KOPT-K1 (cell line): ENCODE measurements around the gene ANKH.

Experiments used
- H3K27ac ChIP-seq: fragments of 200-600 bp; sonication (generic); 2 replicates; pipeline ENCODE4 v1.5.1; 2016; ENCODE audit warnings: antibody characterized with exemption, mild to moderate bottlenecking, low read depth, low read length; ENCODE audit not compliant: poor library complexity, severe bottlenecking
- H3K36me3 ChIP-seq: fragments of 200-600 bp; sonication (generic); 2 replicates; pipeline ENCODE4 v1.5.1; 2017; ENCODE audit warnings: antibody characterized with exemption, mild to moderate bottlenecking, low read length, moderate library complexity; ENCODE audit not compliant: insufficient read depth
- H3K9me3 ChIP-seq: fragments of 200-600 bp; sonication (generic); 2 replicates; pipeline ENCODE4 v1.5.1; 2017; ENCODE audit warnings: antibody characterized with exemption, low read length, mild to moderate bottlenecking; ENCODE audit not compliant: insufficient read depth, poor library complexity, severe bottlenecking

ANKH gene

GRCh38 chr5:14766584-14766983, 105.0 kb downstream of the ANKH start:
- Histone ChIP-seq H3K36me3 (no peaks in the 10 kb centered on the region), H3K9me3 (no peaks in the 10 kb centered on the region), H3K27ac (no peak overlapping the region)

- Histone ChIP-seq H3K27ac (no peak overlapping the region), H3K36me3 (no peaks in the 10 kb centered on the region), H3K9me3 (no peaks in the 10 kb centered on the region)
Measured at GRCh38 chr5:14765587-14765986, 106.0 kb downstream of the ANKH start.

GRCh38 chr5:14762549-14763216, 108.9 kb downstream of the ANKH start:
- H3K36me3 ChIP-seq: no peaks in the 10 kb centered on the region; the same call in 1 of the 2 replicates

GRCh38 chr5:14760548-14761002, 111.0 kb downstream of the ANKH start:
- Histone ChIP-seq H3K9me3 (no peaks in the 10 kb centered on the region), H3K27ac (no peak overlapping the region), H3K36me3 (no peaks in the 10 kb centered on the region; the same call in 1 of the 2 replicates)

More at GRCh38 chr5:14762549-14763216, 108.9 kb downstream of the ANKH start:
- Histone ChIP-seq H3K9me3 (no peaks in the 10 kb centered on the region), H3K27ac (no peak overlapping the region)

- no peaks in the 10 kb centered on the region for H3K9me3 ChIP-seq
- no peak overlapping the region for H3K27ac ChIP-seq
- peaks cover 3% of the 10 kb centered on the region; the same call in 1 of the 2 replicates for H3K36me3 ChIP-seq
Measured at GRCh38 chr5:14759744-14760547, 111.6 kb downstream of the ANKH start.

- H3K27ac ChIP-seq: no peak overlapping the region
- H3K36me3 ChIP-seq: peaks cover 10% of the 10 kb centered on the region; the same call in 1 of the 2 replicates
- no peaks in the 10 kb centered on the region for H3K9me3 ChIP-seq
Measured at GRCh38 chr5:14757850-14758249, 113.7 kb downstream of the ANKH start.

- peaks cover 11% of the 10 kb centered on the region; the same call in 1 of the 2 replicates for H3K36me3 ChIP-seq
- H3K9me3 ChIP-seq: no peaks in the 10 kb centered on the region
- H3K27ac ChIP-seq: no peak overlapping the region
Measured at GRCh38 chr5:14756478-14756877, 115.1 kb downstream of the ANKH start.

GRCh38 chr5:14753947-14754346, 117.6 kb downstream of the ANKH start:
- Histone ChIP-seq H3K27ac (no peak overlapping the region), H3K36me3 (peaks cover 28% of the 10 kb centered on the region)

GRCh38 chr5:14753292-14753691, 118.3 kb downstream of the ANKH start:
- peaks cover 28% of the 10 kb centered on the region for H3K36me3 ChIP-seq
- no peak overlapping the region for H3K27ac ChIP-seq
- no peaks in the 10 kb centered on the region for H3K9me3 ChIP-seq

More at GRCh38 chr5:14753947-14754346, 117.6 kb downstream of the ANKH start:
- no peaks in the 10 kb centered on the region for H3K9me3 ChIP-seq

- H3K36me3 ChIP-seq: peaks cover 28% of the 10 kb centered on the region
- no peaks in the 10 kb centered on the region for H3K9me3 ChIP-seq
- no peak overlapping the region for H3K27ac ChIP-seq
Measured at GRCh38 chr5:14752497-14753071, 119.0 kb downstream of the ANKH start.

GRCh38 chr5:14750712-14751111, 120.9 kb downstream of the ANKH start:
- Histone ChIP-seq H3K36me3 (peaks cover 28% of the 10 kb centered on the region), H3K27ac (no peak overlapping the region), H3K9me3 (no peaks in the 10 kb centered on the region)

GRCh38 chr5:14749579-14750101, 121.9 kb downstream of the ANKH start:
- H3K36me3 ChIP-seq: peaks cover 25% of the 10 kb centered on the region
- no peak overlapping the region for H3K27ac ChIP-seq
- H3K9me3 ChIP-seq: no peaks in the 10 kb centered on the region

- no peak overlapping the region for H3K27ac ChIP-seq
- peaks cover 23% of the 10 kb centered on the region for H3K36me3 ChIP-seq
- no peaks in the 10 kb centered on the region for H3K9me3 ChIP-seq
Measured at GRCh38 chr5:14748180-14748900, 123.2 kb downstream of the ANKH start.

GRCh38 chr5:14745753-14746152, 125.8 kb downstream of the ANKH start:
- peaks cover 14% of the 10 kb centered on the region for H3K36me3 ChIP-seq
- peak overlapping the region; percentile 47 for H3K27ac ChIP-seq
- no peaks in the 10 kb centered on the region for H3K9me3 ChIP-seq
